ENCODE results near the gene NXT1.

Gene NXT1

GRCh38 chr20:23391707-23392310 lies 41.2 kb downstream of the NXT1 start:
- no peak for DNase-seq

DNA sequence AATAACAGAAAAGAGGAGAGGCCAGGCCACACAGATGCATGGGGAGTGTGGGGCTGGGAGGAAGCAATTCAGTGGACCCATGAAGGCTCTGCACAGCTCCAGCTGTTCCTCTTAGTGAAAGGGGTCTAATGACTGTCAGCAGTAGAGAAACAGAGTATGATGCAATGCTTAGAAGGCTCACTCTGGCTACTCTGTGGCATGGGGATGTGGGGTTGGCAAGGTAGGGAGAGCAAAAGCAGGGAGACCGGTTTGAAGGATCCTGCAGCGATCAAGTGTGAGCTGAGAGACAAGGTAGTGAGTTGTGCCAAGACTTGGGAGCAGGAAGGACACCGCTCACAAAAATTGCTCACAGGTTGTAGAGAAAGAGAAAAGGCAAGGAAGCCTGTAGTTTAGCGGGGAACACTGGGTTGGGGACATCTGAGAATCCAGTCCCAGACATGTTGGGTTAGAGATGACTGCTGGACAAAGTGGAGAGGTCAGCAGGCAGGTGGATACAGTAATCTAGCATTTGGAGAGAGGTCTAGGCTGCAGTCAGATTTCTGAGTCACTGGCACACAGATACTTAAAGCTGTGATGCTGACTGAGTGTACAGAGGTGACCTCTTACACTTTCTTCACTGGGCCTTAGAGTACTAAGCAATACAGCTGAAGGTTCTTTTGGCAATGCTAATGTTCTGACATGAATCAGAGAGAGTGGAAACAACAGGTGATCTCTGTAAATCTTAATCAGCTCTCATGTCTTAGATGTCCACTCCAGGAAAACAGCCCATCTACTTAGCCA lies 43.6 kb downstream of the NXT1 start:
- no peak for DNase-seq

- peak in 2 of 14 donors; percentile 13 to 62 for DNase-seq
These were observed 46.5 kb downstream of the NXT1 start for GRCh38 chr20:23396950-23397627.

- peak in 1 of 14 donors; percentile 2 for DNase-seq
These were observed 47.4 kb downstream of the NXT1 start for GRCh38 chr20:23397961-23398360.

DNA sequence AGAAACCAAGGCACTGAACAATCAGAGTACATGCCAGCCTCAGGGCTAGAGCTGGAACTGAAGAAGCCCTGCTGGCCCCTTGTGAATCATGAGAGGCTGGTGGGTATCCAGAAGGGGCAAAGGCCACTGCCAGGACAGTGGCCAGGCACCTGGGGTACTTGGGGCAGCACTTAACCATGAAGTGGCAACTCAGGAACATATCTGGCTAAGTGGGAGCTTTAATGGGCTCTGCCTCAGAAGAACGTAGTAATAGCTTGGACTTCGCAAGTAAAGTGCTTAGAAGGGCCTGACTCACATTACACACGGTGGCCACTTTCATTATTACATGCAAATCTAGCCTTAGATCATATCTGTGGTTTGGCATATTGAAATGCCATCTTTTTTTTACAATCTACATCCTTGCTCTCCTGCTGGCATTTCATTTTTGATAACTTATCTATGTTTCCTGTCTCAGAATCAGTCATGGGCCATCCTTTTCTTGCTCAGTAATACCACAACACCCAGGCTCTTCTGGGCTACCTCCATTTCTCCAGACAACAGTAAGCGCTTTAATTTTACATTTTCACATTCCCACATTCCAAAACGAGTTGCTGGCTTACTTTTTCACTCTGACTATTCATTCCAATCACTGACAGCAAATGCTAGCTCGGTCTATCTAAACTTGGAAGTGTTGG lies 49.1 kb downstream of the NXT1 start:
- DNase-seq: no peak

GRCh38 chr20:23401051-23401450 lies 50.5 kb downstream of the NXT1 start:
- DNase-seq: no peak

- DNase-seq: no peak
These were observed 53.2 kb downstream of the NXT1 start for GRCh38 chr20:23403751-23404150.

GRCh38 chr20:23404196-23404595 lies 53.6 kb downstream of the NXT1 start:
- no peak for DNase-seq

All from C1 segment of cervical spinal cord (tissue), 14 donors.